VCaP (cell line): ENCODE data around the gene DAD1.

Source experiments
- H3K27ac ChIP-seq: fragments of 450-650 bp; 2 replicates; pipeline ENCODE4 v1.5.1; 2017
- CTCF ChIP-seq: fragments of 450-650 bp; conservative IDR thresholded peaks from 2 replicates; pipeline ENCODE4 v1.5.1; 2017; ENCODE audit warnings: mild to moderate bottlenecking, moderate library complexity

The DAD1 gene

GRCh38 chr14:22524115-22524783 lies 64.8 kb downstream of the DAD1 start:
- H3K27ac ChIP-seq, result no peak overlapping the region
- no peak for TF ChIP-seq CTCF

- no peak for TF ChIP-seq CTCF
- no peak overlapping the region for H3K27ac ChIP-seq
Observed at GRCh38 chr14:22523283-22523682, 65.7 kb downstream of the DAD1 start.

DNA sequence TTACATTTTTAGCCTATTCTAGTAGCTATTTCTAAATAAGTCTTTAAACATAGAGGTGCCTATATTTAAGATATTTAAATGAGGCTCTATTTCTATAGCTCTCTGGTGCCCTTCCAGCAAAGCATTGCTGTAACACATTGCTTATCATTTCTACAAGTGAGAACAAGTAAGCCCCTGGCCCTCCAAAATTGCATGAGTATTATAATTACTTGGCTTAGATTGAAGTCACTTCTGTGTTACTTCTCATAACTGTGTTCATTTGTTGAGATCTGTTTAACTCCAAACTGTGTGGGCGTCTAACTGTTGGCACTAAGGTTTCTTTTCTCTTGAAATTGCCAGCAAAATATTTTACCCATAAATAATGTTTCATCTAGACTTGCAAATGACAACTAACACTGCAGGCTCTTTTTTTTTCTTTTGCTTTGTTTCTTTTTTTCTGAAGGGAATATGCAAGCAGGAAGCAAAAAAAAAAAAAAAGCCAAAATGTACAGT lies 66.5 kb downstream of the DAD1 start:
- no peak overlapping the region for H3K27ac ChIP-seq
- no peak for TF ChIP-seq CTCF

GRCh38 chr14:22521449-22522239 lies 67.4 kb downstream of the DAD1 start:
- TF ChIP-seq CTCF, result no peak
- H3K27ac ChIP-seq, result no peak overlapping the region

- H3K27ac ChIP-seq, result no peak overlapping the region
- no peak for TF ChIP-seq CTCF
Observed at GRCh38 chr14:22520796-22521195, 68.2 kb downstream of the DAD1 start.

GRCh38 chr14:22519877-22520685 lies 68.9 kb downstream of the DAD1 start:
- TF ChIP-seq CTCF, result no peak
- H3K27ac ChIP-seq, result no peak overlapping the region

- H3K27ac ChIP-seq, result no peak overlapping the region
- no peak for TF ChIP-seq CTCF
Observed at GRCh38 chr14:22518073-22518472, 71.0 kb downstream of the DAD1 start.
